ENCODE results near the gene RESP18.
"Not testable (repeated sequence)": the region's sequence is repeated elsewhere in the genome, so short reads cannot be mapped to it uniquely, and the experiment has no call there.

Gene RESP18

GRCh38 chr2:219291394-219291793 lies 41.1 kb downstream of the RESP18 start:
- H3K36me3 Mint-ChIP-seq (ENCODE audit: low read depth): no peaks in the 10 kb centered on the region
- no peaks in the 10 kb centered on the region for H3K27me3 Mint-ChIP-seq (ENCODE audit: low read depth)
- no peak overlapping the region for H3K27ac Mint-ChIP-seq

GRCh38 chr2:219290381-219291171 lies 42.0 kb downstream of the RESP18 start:
- Mint-ChIP-seq H3K36me3 (ENCODE audit: low read depth) (peaks cover under 1% of the 10 kb centered on the region), H3K27ac (no peak overlapping the region), H3K27me3 (ENCODE audit: low read depth) (no peaks in the 10 kb centered on the region), H3K4me3 (no peak overlapping the region), H3K9me3 (no peaks in the 10 kb centered on the region), H3K4me1 (ENCODE audit: low read depth) (peaks cover 11% of the 10 kb centered on the region)

More at GRCh38 chr2:219291394-219291793, 41.1 kb downstream of the RESP18 start:
- Mint-ChIP-seq H3K9me3 (no peaks in the 10 kb centered on the region), H3K4me3 (no peak overlapping the region), H3K4me1 (ENCODE audit: low read depth) (peaks cover 13% of the 10 kb centered on the region)

- H3K9me3 Mint-ChIP-seq: no peaks in the 10 kb centered on the region
- H3K27ac Mint-ChIP-seq: no peak overlapping the region
- peaks cover 3% of the 10 kb centered on the region for H3K36me3 Mint-ChIP-seq (ENCODE audit: low read depth)
- no peak overlapping the region for H3K4me3 Mint-ChIP-seq
- peaks cover 7% of the 10 kb centered on the region for H3K4me1 Mint-ChIP-seq (ENCODE audit: low read depth)
- no peaks in the 10 kb centered on the region for H3K27me3 Mint-ChIP-seq (ENCODE audit: low read depth)
Measured at GRCh38 chr2:219289537-219290361, 42.8 kb downstream of the RESP18 start.

GRCh38 chr2:219289195-219289536 lies 43.4 kb downstream of the RESP18 start:
- H3K36me3 Mint-ChIP-seq (ENCODE audit: low read depth): peaks cover 3% of the 10 kb centered on the region
- H3K27ac Mint-ChIP-seq: no peak overlapping the region
- no peaks in the 10 kb centered on the region for H3K27me3 Mint-ChIP-seq (ENCODE audit: low read depth)
- no peak overlapping the region for H3K4me3 Mint-ChIP-seq
- H3K4me1 Mint-ChIP-seq (ENCODE audit: low read depth): peaks cover 4% of the 10 kb centered on the region
- no peaks in the 10 kb centered on the region for H3K9me3 Mint-ChIP-seq

- Mint-ChIP-seq H3K4me3 (no peak overlapping the region), H3K27me3 (ENCODE audit: low read depth) (no peaks in the 10 kb centered on the region), H3K4me1 (ENCODE audit: low read depth) (peaks cover 1% of the 10 kb centered on the region), H3K27ac (no peak overlapping the region), H3K9me3 (no peaks in the 10 kb centered on the region), H3K36me3 (ENCODE audit: low read depth) (peaks cover 6% of the 10 kb centered on the region)
Measured at GRCh38 chr2:219287580-219288265, 44.8 kb downstream of the RESP18 start.

- H3K4me1 Mint-ChIP-seq (ENCODE audit: low read depth); H3K4me3 Mint-ChIP-seq: not testable (repeated sequence)
Measured at GRCh38 chr2:219287116-219287440, 45.5 kb downstream of the RESP18 start.

GRCh38 chr2:219286436-219287115 lies 46.0 kb downstream of the RESP18 start:
- H3K36me3 Mint-ChIP-seq (ENCODE audit: low read depth): peaks cover 8% of the 10 kb centered on the region
- no peak overlapping the region for H3K4me3 Mint-ChIP-seq
- H3K4me1 Mint-ChIP-seq (ENCODE audit: low read depth): peaks cover 3% of the 10 kb centered on the region
- H3K27me3 Mint-ChIP-seq (ENCODE audit: low read depth): no peaks in the 10 kb centered on the region
- no peaks in the 10 kb centered on the region for H3K9me3 Mint-ChIP-seq
- no peak overlapping the region for H3K27ac Mint-ChIP-seq

More at GRCh38 chr2:219287116-219287440, 45.5 kb downstream of the RESP18 start:
- not testable (repeated sequence) for H3K9me3 Mint-ChIP-seq; H3K27ac Mint-ChIP-seq; H3K36me3 Mint-ChIP-seq (ENCODE audit: low read depth); H3K27me3 Mint-ChIP-seq (ENCODE audit: low read depth)

- peaks cover 13% of the 10 kb centered on the region for H3K36me3 Mint-ChIP-seq (ENCODE audit: low read depth)
- H3K27ac Mint-ChIP-seq: no peak overlapping the region
- H3K27me3 Mint-ChIP-seq (ENCODE audit: low read depth): no peaks in the 10 kb centered on the region
Measured at GRCh38 chr2:219285894-219286425, 46.6 kb downstream of the RESP18 start.

GRCh38 chr2:219285373-219285735 lies 47.2 kb downstream of the RESP18 start:
- no peak overlapping the region for H3K27ac Mint-ChIP-seq
- peaks cover 9% of the 10 kb centered on the region for H3K4me1 Mint-ChIP-seq (ENCODE audit: low read depth)
- no peaks in the 10 kb centered on the region for H3K27me3 Mint-ChIP-seq (ENCODE audit: low read depth)
- no peak overlapping the region for H3K4me3 Mint-ChIP-seq
- H3K36me3 Mint-ChIP-seq (ENCODE audit: low read depth): peaks cover 14% of the 10 kb centered on the region
- no peaks in the 10 kb centered on the region for H3K9me3 Mint-ChIP-seq

More at GRCh38 chr2:219285894-219286425, 46.6 kb downstream of the RESP18 start:
- Mint-ChIP-seq H3K4me1 (ENCODE audit: low read depth) (peaks cover 5% of the 10 kb centered on the region), H3K9me3 (no peaks in the 10 kb centered on the region), H3K4me3 (no peak overlapping the region)

- peaks cover 15% of the 10 kb centered on the region for H3K4me1 Mint-ChIP-seq (ENCODE audit: low read depth)
- H3K27ac Mint-ChIP-seq: no peak overlapping the region
- H3K36me3 Mint-ChIP-seq (ENCODE audit: low read depth): peaks cover 15% of the 10 kb centered on the region
- no peaks in the 10 kb centered on the region for H3K27me3 Mint-ChIP-seq (ENCODE audit: low read depth)
- H3K4me3 Mint-ChIP-seq: no peak overlapping the region
- H3K9me3 Mint-ChIP-seq: no peaks in the 10 kb centered on the region
Measured at GRCh38 chr2:219284501-219285372, 47.8 kb downstream of the RESP18 start.

- Mint-ChIP-seq H3K9me3 (no peaks in the 10 kb centered on the region), H3K4me1 (ENCODE audit: low read depth) (peaks cover 26% of the 10 kb centered on the region), H3K36me3 (ENCODE audit: low read depth) (peaks cover 16% of the 10 kb centered on the region), H3K4me3 (no peak overlapping the region), H3K27ac (peak overlapping the region; percentile 0), H3K27me3 (ENCODE audit: low read depth) (no peaks in the 10 kb centered on the region)
Measured at GRCh38 chr2:219282943-219283581, 49.5 kb downstream of the RESP18 start.

GRCh38 chr2:219282375-219282774 lies 50.2 kb downstream of the RESP18 start:
- Mint-ChIP-seq H3K27me3 (ENCODE audit: low read depth) (no peaks in the 10 kb centered on the region), H3K4me1 (ENCODE audit: low read depth) (peaks cover 33% of the 10 kb centered on the region), H3K36me3 (ENCODE audit: low read depth) (peaks cover 16% of the 10 kb centered on the region), H3K27ac (peak overlapping the region; percentile 0), H3K4me3 (no peak overlapping the region), H3K9me3 (no peaks in the 10 kb centered on the region)

GRCh38 chr2:219281588-219281987 lies 51.0 kb downstream of the RESP18 start:
- H3K36me3 Mint-ChIP-seq (ENCODE audit: low read depth): peaks cover 16% of the 10 kb centered on the region
- H3K9me3 Mint-ChIP-seq: no peaks in the 10 kb centered on the region
- no peak overlapping the region for H3K27ac Mint-ChIP-seq
- no peak overlapping the region for H3K4me3 Mint-ChIP-seq
- peaks cover 36% of the 10 kb centered on the region for H3K4me1 Mint-ChIP-seq (ENCODE audit: low read depth)
- H3K27me3 Mint-ChIP-seq (ENCODE audit: low read depth): no peaks in the 10 kb centered on the region

Data from T-helper 1 cell treated with Interleukin-12 subunit alpha and Interleukin-12 subunit beta and Interleukin-4 antibody, amounts not matched to agents 30 μg/mL and 1 μg/mL, for 36 hours (primary cell).